Caki2 (cell line): ENCODE measurements around the gene OR51B2. TPM values are rescaled to one million over a fixed set of nuclear protein-coding genes. Genes with fewer than 3 reads are reported as not detected.
"Not testable (repeated sequence)": the region's sequence is repeated elsewhere in the genome, so short reads cannot be mapped to it uniquely, and the experiment has no call there.

Experiments used
- DNase-seq: peaks from one replicate; pipeline ENCODE4 v3.0.0-alpha.2; 2015; ENCODE audit warnings: low read depth
- in situ Hi-C: cut with HindIII; loops from 2 replicates; pipeline ENCODE4 v1.10.0; 2016; ENCODE audit warnings: low sequenced_read_pairs, low pct_unique_long_range_greater_than_20kb, mixed read lengths
- total RNA-seq: library from RNA; depleted of rRNA; stranded (reverse); fragments of >200 nt; shearing (Covaris generic); gene quantifications from 2 replicates; pipeline ENCODE4 v1.2.3, GENCODE V29; 2014; ENCODE audit warnings: low replicate concordance; rRNA removed

OR51B2 gene
- not detected in 2 replicates for total RNA-seq

GRCh38 chr11:5324197-5324596 lies at the start of gene OR51B2:
TSS of gene OR51B2 (minus strand) at chr11:5324297. CDS start at chr11:5324297, 0 bp downstream.
- in situ Hi-C loops: no loop called here
- DNase-seq: no peak

- DNase-seq: no peak
- in situ Hi-C loops: no loop called here
Measured at GRCh38 chr11:5369789-5370188, 45.7 kb upstream of the OR51B2 start.

GRCh38 chr11:5368502-5369043 lies 44.5 kb upstream of the OR51B2 start:
- DNase-seq: no peak
- in situ Hi-C loops: no loop called here

- in situ Hi-C loops: no loop called here
- DNase-seq: no peak
Measured at GRCh38 chr11:5367448-5368074, 43.5 kb upstream of the OR51B2 start.

GRCh38 chr11:5366856-5367255 lies 42.8 kb upstream of the OR51B2 start:
- DNase-seq: no peak
- in situ Hi-C loops: no loop called here

GRCh38 chr11:5366365-5366764 lies 42.3 kb upstream of the OR51B2 start:
- in situ Hi-C loops, DNase-seq: not testable (repeated sequence)

- no peak for DNase-seq
- in situ Hi-C loops: no loop called here
Measured at GRCh38 chr11:5364214-5364613, 40.1 kb upstream of the OR51B2 start.

- in situ Hi-C loops: no loop called here
- DNase-seq: no peak
Measured at GRCh38 chr11:5363679-5364078, 39.6 kb upstream of the OR51B2 start.

GRCh38 chr11:5362017-5362625 lies 38.0 kb upstream of the OR51B2 start:
- in situ Hi-C loops: no loop called here
- DNase-seq: no peak

- DNase-seq, in situ Hi-C loops: not testable (repeated sequence)
Measured at GRCh38 chr11:5356031-5356430, 31.9 kb upstream of the OR51B2 start.

GRCh38 chr11:5351208-5351607 lies 27.1 kb upstream of the OR51B2 start, which contains the start of gene OR51B6:
TSS of gene OR51B6 (plus strand) at chr11:5351508. CDS start at chr11:5351508, 0 bp downstream.
- in situ Hi-C loops: no loop called here
- no peak for DNase-seq

GRCh38 chr11:5349550-5349949 lies 25.5 kb upstream of the OR51B2 start:
- in situ Hi-C loops: no loop called here

GRCh38 chr11:5348551-5349194 lies 24.6 kb upstream of the OR51B2 start:
- in situ Hi-C loops: no loop called here
- DNase-seq: no peak

More at GRCh38 chr11:5349550-5349949, 25.5 kb upstream of the OR51B2 start:
- no peak for DNase-seq

GRCh38 chr11:5345831-5346230 lies 21.7 kb upstream of the OR51B2 start:
- no peak for DNase-seq
- in situ Hi-C loops: no loop called here

- in situ Hi-C loops: no loop called here
- no peak for DNase-seq
Measured at GRCh38 chr11:5343474-5344335, 19.6 kb upstream of the OR51B2 start, which contains the start of gene OR51B5. TSS of gene OR51B5 (minus strand) at chr11:5343524. CDS start at chr11:5343524, 0 bp downstream.

GRCh38 chr11:5339771-5340322 lies 15.8 kb upstream of the OR51B2 start:
- DNase-seq: no peak
- in situ Hi-C loops: no loop called here

- in situ Hi-C loops, DNase-seq: not testable (repeated sequence)
Measured at GRCh38 chr11:5337253-5337652, 13.2 kb upstream of the OR51B2 start.

GRCh38 chr11:5336331-5336730 lies 12.2 kb upstream of the OR51B2 start:
- no peak for DNase-seq
- in situ Hi-C loops: no loop called here
